OCI-LY3 (cell line): Measurements from ENCODE around the gene TMEM240.

Experiments used
- H2AFZ ChIP-seq: fragments of 200-600, 300-600 bp; shearing (Covaris generic); 2 replicates; pipeline ENCODE4 v1.6.0; 2014; ENCODE audit warnings: antibody characterized with exemption, low read depth, low read length
- H3K27ac ChIP-seq: fragments of 200-600, 300-600 bp; sonication (generic); 2 replicates; pipeline ENCODE4 v1.5.1; 2014; ENCODE audit warnings: mild to moderate bottlenecking, low read length, moderate library complexity, mixed read lengths
- H3K27me3 ChIP-seq: fragments of 200-600, 300-600 bp; sonication (generic); 2 replicates; pipeline ENCODE4 v1.6.1; 2014; ENCODE audit warnings: low read depth, low read length, mixed read lengths
- H3K36me3 ChIP-seq: fragments of 200-600, 300-600 bp; sonication (generic); replicated peaks from 2 replicates; pipeline ENCODE3; 2014; ENCODE audit warnings: low read depth, low read length, mixed read lengths
- H3K4me1 ChIP-seq: fragments of 300-600, 200-600 bp; sonication (generic); 2 replicates; pipeline ENCODE4 v1.6.1; 2014; ENCODE audit warnings: low read length, mixed read lengths
- H3K4me2 ChIP-seq: fragments of 200-600, 300-600 bp; sonication (generic); 2 replicates; pipeline ENCODE4 v1.6.1; 2014; ENCODE audit warnings: low read length, mixed read lengths
- H3K4me3 ChIP-seq: fragments of 300-600, 200-600 bp; sonication (generic); 2 replicates; pipeline ENCODE4 v1.5.1; 2014; ENCODE audit warnings: antibody characterized with exemption, mild to moderate bottlenecking, low read length, moderate library complexity
- H3K79me2 ChIP-seq: fragments of 300-600, 200-600 bp; shearing (Covaris generic); 2 replicates; pipeline ENCODE4 v1.6.1; 2014; ENCODE audit warnings: mild to moderate bottlenecking, low read length, mixed read lengths
- H3K9ac ChIP-seq: fragments of 300-600, 200-600 bp; shearing (Covaris generic); 2 replicates; pipeline ENCODE4 v1.6.0; 2014; ENCODE audit warnings: mild to moderate bottlenecking, low read length, moderate library complexity
- H3K9me3 ChIP-seq: fragments of 200-600, 300-600 bp; shearing (Covaris generic); 2 replicates; pipeline ENCODE4 v1.6.1; 2014; ENCODE audit warnings: low read length, mixed read lengths; ENCODE audit not compliant: insufficient read depth
- H4K20me1 ChIP-seq: fragments of 200-600, 300-600 bp; sonication (generic); 2 replicates; pipeline ENCODE4 v1.6.1; 2016; ENCODE audit warnings: low read length, mixed read lengths; ENCODE audit not compliant: insufficient read depth
- EZH2phosphoT487 ChIP-seq: fragments of 200-600 bp; shearing (Covaris generic); IDR thresholded peaks from 2 replicates; pipeline ENCODE4 v1.6.1; 2018; ENCODE audit warnings: antibody characterized with exemption, mixed run types, low read depth
- TF ChIP-seq, protein P1 (sequence below): fragments of 200-600, 300-600 bp; sonication (generic); IDR thresholded peaks from 2 replicates; pipeline ENCODE4 v1.5.1; 2014; ENCODE audit warnings: antibody characterized with exemption, low read length, low read depth

The TMEM240 gene

DNA sequence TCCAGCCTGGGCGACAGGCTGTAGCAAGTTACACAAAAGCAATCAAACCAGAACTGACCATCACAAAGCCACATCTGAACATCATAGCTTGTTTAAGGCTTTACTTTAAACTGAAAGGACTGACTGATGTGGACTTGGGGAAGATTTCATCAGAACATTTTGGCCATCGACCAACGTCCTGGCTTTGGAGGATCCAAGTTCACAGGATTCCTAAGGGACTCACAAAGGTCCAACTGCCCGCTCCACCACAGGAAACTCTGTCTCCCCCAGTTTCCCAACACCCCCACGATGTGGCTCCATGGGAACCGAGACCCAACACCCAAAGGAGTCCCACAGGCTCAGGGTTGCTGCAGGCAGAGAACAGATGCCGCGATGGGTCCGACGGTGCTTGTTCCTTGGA, 24.9 kb upstream of the TMEM240 start:
- Histone ChIP-seq H3K27ac (no peak overlapping the region), H3K4me3 (no peak overlapping the region), H3K4me1 (no peaks in the 10 kb centered on the region), H3K27me3 (no peaks in the 10 kb centered on the region), H2AFZ (no peak overlapping the region), H3K36me3 (peaks cover 50% of the 10 kb centered on the region), H4K20me1 (peaks cover 53% of the 10 kb centered on the region), H3K9me3 (no peaks in the 10 kb centered on the region), H3K9ac (no peak overlapping the region), H3K4me2 (no peak overlapping the region), H3K79me2 (peaks cover 63% of the 10 kb centered on the region)
- TF ChIP-seq EZH2phosphoT487: no peak
- TF ChIP-seq, protein P1, sequence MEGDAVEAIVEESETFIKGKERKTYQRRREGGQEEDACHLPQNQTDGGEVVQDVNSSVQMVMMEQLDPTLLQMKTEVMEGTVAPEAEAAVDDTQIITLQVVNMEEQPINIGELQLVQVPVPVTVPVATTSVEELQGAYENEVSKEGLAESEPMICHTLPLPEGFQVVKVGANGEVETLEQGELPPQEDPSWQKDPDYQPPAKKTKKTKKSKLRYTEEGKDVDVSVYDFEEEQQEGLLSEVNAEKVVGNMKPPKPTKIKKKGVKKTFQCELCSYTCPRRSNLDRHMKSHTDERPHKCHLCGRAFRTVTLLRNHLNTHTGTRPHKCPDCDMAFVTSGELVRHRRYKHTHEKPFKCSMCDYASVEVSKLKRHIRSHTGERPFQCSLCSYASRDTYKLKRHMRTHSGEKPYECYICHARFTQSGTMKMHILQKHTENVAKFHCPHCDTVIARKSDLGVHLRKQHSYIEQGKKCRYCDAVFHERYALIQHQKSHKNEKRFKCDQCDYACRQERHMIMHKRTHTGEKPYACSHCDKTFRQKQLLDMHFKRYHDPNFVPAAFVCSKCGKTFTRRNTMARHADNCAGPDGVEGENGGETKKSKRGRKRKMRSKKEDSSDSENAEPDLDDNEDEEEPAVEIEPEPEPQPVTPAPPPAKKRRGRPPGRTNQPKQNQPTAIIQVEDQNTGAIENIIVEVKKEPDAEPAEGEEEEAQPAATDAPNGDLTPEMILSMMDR: no peak

- peaks cover 47% of the 10 kb centered on the region for H3K36me3 ChIP-seq
- no peak overlapping the region for H3K27ac ChIP-seq
- peaks cover 52% of the 10 kb centered on the region for H3K79me2 ChIP-seq
- H3K9me3 ChIP-seq: no peaks in the 10 kb centered on the region
- peaks cover 42% of the 10 kb centered on the region for H4K20me1 ChIP-seq
- no peak overlapping the region for H3K4me3 ChIP-seq
- no peak overlapping the region for H3K4me2 ChIP-seq
- H3K9ac ChIP-seq: no peak overlapping the region
- H3K27me3 ChIP-seq: no peaks in the 10 kb centered on the region
- H3K4me1 ChIP-seq: no peaks in the 10 kb centered on the region
- no peak for TF ChIP-seq EZH2phosphoT487
- TF ChIP-seq, protein P1: no peak
- H2AFZ ChIP-seq: no peak overlapping the region
These were observed 23.8 kb upstream of the TMEM240 start for GRCh38 chr1:1564268-1564667.

- Histone ChIP-seq H3K36me3 (peaks cover 47% of the 10 kb centered on the region), H3K4me1 (no peaks in the 10 kb centered on the region), H2AFZ (no peak overlapping the region), H3K79me2 (peaks cover 46% of the 10 kb centered on the region), H3K9ac (no peak overlapping the region), H3K27ac (no peak overlapping the region), H3K27me3 (no peaks in the 10 kb centered on the region), H3K9me3 (no peaks in the 10 kb centered on the region), H3K4me3 (no peak overlapping the region), H3K4me2 (no peak overlapping the region), H4K20me1 (peaks cover 40% of the 10 kb centered on the region)
- no peak for TF ChIP-seq EZH2phosphoT487
- TF ChIP-seq, protein P1: no peak
These were observed 23.3 kb upstream of the TMEM240 start for GRCh38 chr1:1563688-1564087.

DNA sequence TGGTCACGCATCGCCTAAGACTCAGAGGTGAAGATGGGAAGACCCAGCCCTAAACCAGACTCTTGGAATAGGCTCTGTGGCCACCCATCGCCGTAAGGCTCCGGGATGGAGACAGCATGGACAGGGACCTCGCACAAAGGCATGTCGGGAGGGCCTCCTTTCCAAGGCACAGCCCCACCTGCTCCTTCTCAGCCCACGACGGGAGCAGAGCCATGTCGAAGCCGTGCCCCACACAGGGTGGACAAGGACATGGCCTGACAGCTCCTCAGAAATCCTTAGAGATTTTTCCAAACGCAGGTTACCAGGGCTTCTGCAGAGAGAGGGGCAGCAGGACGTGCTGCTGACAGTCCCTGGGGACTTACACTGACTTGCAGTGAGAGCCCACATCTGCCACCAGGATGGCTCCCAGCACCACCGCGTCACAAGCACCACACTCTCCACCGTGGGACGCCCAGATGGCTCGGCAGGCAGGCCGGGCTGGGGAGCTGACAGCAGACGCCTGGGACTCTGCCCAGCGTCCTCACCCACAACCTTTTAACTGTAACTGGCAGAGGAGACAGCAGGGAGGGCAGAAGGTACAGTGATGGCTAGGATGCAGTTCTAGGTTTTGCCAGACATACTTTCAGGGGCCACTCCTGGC, 22.3 kb upstream of the TMEM240 start:
- H3K27ac ChIP-seq: no peak overlapping the region
- H3K27me3 ChIP-seq: no peaks in the 10 kb centered on the region
- peaks cover 36% of the 10 kb centered on the region for H3K79me2 ChIP-seq
- no peak overlapping the region for H3K4me2 ChIP-seq
- H3K4me1 ChIP-seq: no peaks in the 10 kb centered on the region
- no peak overlapping the region for H2AFZ ChIP-seq
- peaks cover 43% of the 10 kb centered on the region for H3K36me3 ChIP-seq
- H3K4me3 ChIP-seq: no peak overlapping the region
- H3K9me3 ChIP-seq: no peaks in the 10 kb centered on the region
- H3K9ac ChIP-seq: no peak overlapping the region
- peaks cover 31% of the 10 kb centered on the region for H4K20me1 ChIP-seq
- TF ChIP-seq, protein P1: no peak
- TF ChIP-seq EZH2phosphoT487: no peak
